H1 (cell line): ENCODE data around the gene DCK. TPM values are rescaled to one million over a fixed set of nuclear protein-coding genes. Genes with fewer than 3 reads are reported as not detected.

ENCODE experiments used
- CTCF ChIA-PET: fragments of 300-600 bp; sonication (Branson Sonifier 250); formaldehyde crosslinking; loops from one replicate; lab custom pipeline; 2021; ENCODE audit not compliant: partially characterized antibody; lab: Charles Lee
- POLR2A ChIA-PET: fragments of 300-600 bp; sonication (Branson Sonifier 250); formaldehyde crosslinking; loops from one replicate; lab custom pipeline; 2021; ENCODE audit warnings: inconsistent platforms; ENCODE audit not compliant: partially characterized antibody; lab: Charles Lee
- DNase-seq, 2 experiments: peaks; one replicate each; pipeline versions ENCODE4 v3.0.0 to v3.0.0-alpha.2; 2010 to 2022; ENCODE audit warnings: low spot score in 2 of 2, low read depth in 1 of 2, mixed read lengths in 1 of 2
- FAIRE-seq: peaks from 2 replicates; lab custom pipeline; 2011; peaks lifted over from hg19 to GRCh38; lab: Jason Lieb, UNC
- H2AFZ ChIP-seq: 2 replicates; pipeline ENCODE4 v1.8.1; 2012; ENCODE audit warnings: low read length, inconsistent platforms
- H2AK5ac ChIP-seq: 2 replicates; pipeline ENCODE4 v1.6.1; 2013; ENCODE audit warnings: low read depth, low read length
- H2BK120ac ChIP-seq: replicated peaks from 2 replicates; pipeline ENCODE3; 2013; ENCODE audit warnings: low read depth, low read length, inconsistent platforms
- H2BK12ac ChIP-seq: 2 replicates; pipeline ENCODE4 v1.6.1; 2013; ENCODE audit warnings: low read depth, low read length
- H2BK15ac ChIP-seq: 2 replicates; pipeline ENCODE4 v1.6.1; 2013; ENCODE audit warnings: low read length
- H2BK20ac ChIP-seq: 2 replicates; pipeline ENCODE4 v1.6.1; 2013; ENCODE audit warnings: low read length
- H2BK5ac ChIP-seq: 2 replicates; pipeline ENCODE4 v1.6.1; 2013; ENCODE audit warnings: low read depth, low read length
- H3K14ac ChIP-seq: 2 replicates; pipeline ENCODE4 v1.6.1; 2013; ENCODE audit warnings: inconsistent platforms; ENCODE audit not compliant: insufficient read length
- H3K18ac ChIP-seq: 2 replicates; pipeline ENCODE4 v1.6.1; 2013; ENCODE audit warnings: low read length; ENCODE audit errors: extremely low read depth
- H3K23ac ChIP-seq: 2 replicates; pipeline ENCODE4 v1.6.1; 2013; ENCODE audit warnings: inconsistent platforms; ENCODE audit not compliant: insufficient read length
- H3K23me2 ChIP-seq: 2 replicates; pipeline ENCODE4 v1.6.1; 2013; ENCODE audit warnings: low read depth, low read length
- H3K27ac ChIP-seq: 2 replicates; pipeline ENCODE4 v1.6.1; 2011; ENCODE audit warnings: low read depth, low read length, inconsistent platforms
- H3K27me3 ChIP-seq, 4 experiments: replicated peaks in 1 of 4; 1 replicate in 1 of 4; 2 replicates in 3 of 4; pipeline versions ENCODE4 v1.6.1 to v1.8.1; 2011 to 2013; ENCODE audit warnings: low read length in 3 of 4, mild to moderate bottlenecking in 3 of 4, inconsistent platforms in 2 of 4, mixed read lengths in 2 of 4, moderate library complexity in 1 of 4; ENCODE audit not compliant: control insufficient read depth in 3 of 4, insufficient read depth in 3 of 4; ENCODE audit errors: extremely low read depth in 1 of 4
- H3K36me3 ChIP-seq, 4 experiments: 2 replicates each; pipeline versions ENCODE4 v1.6.1 to v1.8.1; 2011 to 2013; ENCODE audit warnings: mild to moderate bottlenecking in 4 of 4, low read length in 3 of 4, moderate library complexity in 2 of 4, control low read depth in 1 of 4, inconsistent platforms in 1 of 4; ENCODE audit not compliant: insufficient read depth in 4 of 4, control insufficient read depth in 2 of 4
- H3K4ac ChIP-seq: replicated peaks from 2 replicates; pipeline ENCODE3; 2013; ENCODE audit warnings: low read length, low read depth, mixed read lengths, inconsistent platforms; ENCODE audit not compliant: insufficient read length
- H3K4me1 ChIP-seq, 4 experiments: replicated peaks in 1 of 4; 1 replicate in 1 of 4; 2 replicates in 3 of 4; pipeline versions ENCODE4 v1.6.1 to v1.8.1; 2011 to 2013; ENCODE audit warnings: low read length in 3 of 4, inconsistent platforms in 2 of 4, mixed read lengths in 1 of 4; ENCODE audit not compliant: insufficient read depth in 4 of 4, control insufficient read depth in 3 of 4
- H3K4me2 ChIP-seq, 2 experiments: 2 replicates each; pipeline versions ENCODE4 v1.6.1 to v1.8.1; 2011 to 2013; ENCODE audit warnings: low read depth in 2 of 2, low read length in 2 of 2, control low read depth in 1 of 2, inconsistent platforms in 1 of 2, mild to moderate bottlenecking in 1 of 2; ENCODE audit not compliant: insufficient read depth in 1 of 2
- H3K4me3 ChIP-seq, 4 experiments: fragments of 200-600, 300-600 bp in 1 of 4; sonication (generic), shearing (Covaris generic), sonication (Bioruptor Twin) in 1 of 4; 2 replicates each; pipeline versions ENCODE4 v1.5.1 to v1.8.1; 2011 to 2016; ENCODE audit warnings: low read length in 4 of 4, low read depth in 3 of 4, control low read depth in 2 of 4, inconsistent platforms in 2 of 4, mild to moderate bottlenecking in 2 of 4, mixed read lengths in 1 of 4, moderate library complexity in 1 of 4; ENCODE audit not compliant: insufficient read depth in 2 of 4; ENCODE audit errors: extremely low read depth in 1 of 4
- H3K56ac ChIP-seq: replicated peaks from 2 replicates; pipeline ENCODE3; 2013; ENCODE audit warnings: low read depth, mild to moderate bottlenecking, mixed read lengths, low read length, inconsistent platforms; ENCODE audit not compliant: insufficient read length
- H3K79me1 ChIP-seq: 2 replicates; pipeline ENCODE4 v1.6.1; 2013; ENCODE audit warnings: low read depth, low read length, control low read depth
- H3K79me2 ChIP-seq, 2 experiments: 2 replicates each; pipeline versions ENCODE4 v1.6.1 to v1.8.1; 2012 to 2013; ENCODE audit warnings: low read length in 2 of 2, mild to moderate bottlenecking in 2 of 2, inconsistent platforms in 1 of 2; ENCODE audit not compliant: insufficient read depth in 2 of 2, control insufficient read depth in 1 of 2
- H3K9ac ChIP-seq, 4 experiments: replicated peaks in 1 of 4; 1 replicate in 1 of 4; 2 replicates in 3 of 4; pipeline versions ENCODE4 v1.6.1 to v1.8.1; 2011 to 2013; ENCODE audit warnings: low read depth in 3 of 4, low read length in 3 of 4, control low read depth in 2 of 4, mild to moderate bottlenecking in 2 of 4, moderate library complexity in 2 of 4, inconsistent platforms in 1 of 4; ENCODE audit errors: extremely low read depth in 1 of 4
- H3K9me3 ChIP-seq, 2 experiments: 2 replicates each; pipeline versions ENCODE4 v1.6.1 to v1.8.1; 2012 to 2013; ENCODE audit warnings: mild to moderate bottlenecking in 2 of 2, moderate library complexity in 2 of 2, control low read depth in 1 of 2, inconsistent platforms in 1 of 2, low read depth in 1 of 2, low read length in 1 of 2, mixed read lengths in 1 of 2; ENCODE audit not compliant: insufficient read depth in 2 of 2
- H4K20me1 ChIP-seq, 2 experiments: replicated peaks in 1 of 2; 2 replicates each; pipeline versions ENCODE3 to v1.8.1; 2011 to 2013; ENCODE audit warnings: inconsistent platforms in 2 of 2, low read length in 2 of 2, mild to moderate bottlenecking in 1 of 2; ENCODE audit not compliant: insufficient read depth in 2 of 2, control insufficient read depth in 1 of 2
- H4K5ac ChIP-seq: 2 replicates; pipeline ENCODE4 v1.6.1; 2013; ENCODE audit warnings: low read length, low read depth, mixed read lengths, inconsistent platforms; ENCODE audit not compliant: insufficient read length
- H4K8ac ChIP-seq: 2 replicates; pipeline ENCODE4 v1.8.0; 2013; ENCODE audit warnings: mild to moderate bottlenecking, moderate library complexity, low read length, inconsistent platforms; ENCODE audit not compliant: insufficient read depth; ENCODE audit errors: extremely low read depth
- H4K91ac ChIP-seq: replicated peaks from 2 replicates; pipeline ENCODE3; 2013; ENCODE audit warnings: low read length, mixed read lengths, inconsistent platforms; ENCODE audit not compliant: insufficient read length
- CBX8 ChIP-seq: fragments of 300-800, 300-1000 bp; sonication (generic); IDR thresholded peaks from 2 replicates; pipeline ENCODE4 v1.7.1; 2016; ENCODE audit warnings: low read depth, low read length, borderline replicate concordance
- WGBS, 2 experiments: shearing (Covaris generic) in 1 of 2; methylation state at CpG; one replicate each; pipeline versions ENCODE4 v1.1.6 to v1.1.7; 2013 to 2015; ENCODE audit warnings: low lambda C conversion rate in 2 of 2, mixed read lengths in 2 of 2, inconsistent platforms in 1 of 2, low coverage in 1 of 2, missing lambda C conversion rate in 1 of 2; ENCODE audit not compliant: insufficient replicate concordance in 2 of 2, insufficient coverage in 1 of 2, insufficient read length in 1 of 2; ENCODE audit errors: extremely low coverage in 1 of 2, missing lambda C conversion rate in 1 of 2; 5-methylcytosine and 5-hydroxymethylcytosine counted together
- polyA plus RNA-seq, 7 experiments: library from polyadenylated mRNA; depleted of rRNA in 3 of 7; stranded (reverse) in 5 of 7; unstranded in 2 of 7; fragments of >200 nt in 5 of 7; fragments of 200-250 nt in 2 of 7; gene quantifications; 1 replicate in 5 of 7; 2 replicates in 1 of 7; 4 replicates in 1 of 7; pipeline versions ENCODE4 v1.2.1 to v1.2.3, GENCODE V29; 2011 to 2013; ENCODE audit warnings: missing spikeins in 2 of 7, mixed read lengths in 2 of 7
- total RNA-seq: library from RNA; stranded (reverse); fragmentation: NEBNext Ultra II Directional; extraction: Animal tissue kit (Norgen Biotek cat#: 25700); gene quantifications from 2 replicates; pipeline ENCODE4 v1.2.1, GENCODE V29; 2021
- TF ChIP-seq, protein P1 (sequence below): IDR thresholded peaks from 2 replicates; pipeline ENCODE4 v1.6.1; 2011; ENCODE audit warnings: low read length, improper control_type of control experiment

The DCK gene
- total and polyA plus RNA-seq, 2 of the 8 experiments (the other 6 are each of a cell fraction or from before 2014, with no cell fraction given), result 4.8 to 18.1 TPM

DNA sequence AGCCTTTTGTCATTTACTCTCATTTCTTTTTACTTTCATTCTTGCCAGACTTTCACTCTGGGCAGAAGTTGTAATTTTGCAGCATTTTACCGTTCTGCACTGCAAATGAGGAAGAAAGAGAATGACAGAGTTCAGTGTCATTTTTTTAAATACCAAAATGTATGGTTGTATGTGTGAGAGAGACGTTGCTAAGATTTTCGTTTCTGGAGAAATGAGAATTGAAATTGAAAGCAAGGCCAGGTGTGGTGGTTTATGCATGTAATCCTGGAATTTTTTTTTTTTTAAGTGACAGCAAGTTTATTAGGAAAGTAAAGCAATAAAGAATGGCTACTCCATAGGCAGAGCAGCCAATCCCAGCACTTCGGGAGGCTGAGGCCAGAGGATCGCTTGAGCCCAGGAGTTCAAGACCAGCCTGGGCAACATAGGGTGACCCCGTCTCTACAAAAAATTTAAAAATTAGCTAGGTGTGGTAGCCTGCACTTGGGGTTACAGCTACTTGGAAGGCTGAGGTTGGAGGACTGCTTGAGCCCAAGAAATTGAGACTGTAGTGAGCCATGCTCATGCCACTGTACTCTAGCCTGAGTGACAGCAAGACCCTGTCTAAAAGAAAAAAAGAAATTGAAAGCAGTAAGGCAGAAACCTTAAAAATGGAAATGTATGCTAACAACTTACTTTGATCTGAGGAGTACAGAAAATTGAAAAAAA is 12.9 kb downstream of the DCK start:
- Histone ChIP-seq H3K14ac (no peak overlapping the region), H3K56ac (no peak overlapping the region), H2BK5ac (no peak overlapping the region), H2BK12ac (no peak overlapping the region), H2AK5ac (no peak overlapping the region), H3K23ac (no peak overlapping the region), H2BK20ac (no peak overlapping the region), H3K18ac (no peak overlapping the region), H3K9ac (no peak overlapping the region), H4K8ac (no peak overlapping the region), H4K5ac (no peak overlapping the region), H3K27ac (no peak overlapping the region), H2BK15ac (no peak overlapping the region), H3K9me3 (no peaks in the 10 kb centered on the region), H3K4ac (no peak overlapping the region), H2BK120ac (no peak overlapping the region), H4K91ac (no peak overlapping the region), H3K79me2 (peaks cover 0 to 72% of the 10 kb centered on the region in 2 experiments; a peak in 3 of 4 replicates), H3K4me2 (no peak overlapping the region), H3K79me1 (no peaks in the 10 kb centered on the region; the same call in 1 of the 2 replicates), H3K4me1 (peaks cover 0 to 11% (median 7%) of the 10 kb centered on the region in 4 experiments; a peak in 6 of 7 replicates), H3K36me3 (no peaks in the 10 kb centered on the region; a peak in 2 of 8 replicates), H3K23me2 (no peaks in the 10 kb centered on the region), H4K20me1 (peaks cover 0 to 3% of the 10 kb centered on the region in 2 experiments), H3K4me3 (no peak overlapping the region), H2AFZ (no peak overlapping the region), H3K27me3 (no peaks in the 10 kb centered on the region)
- TF ChIP-seq CBX8, result no peak
- TF ChIP-seq, protein P1, sequence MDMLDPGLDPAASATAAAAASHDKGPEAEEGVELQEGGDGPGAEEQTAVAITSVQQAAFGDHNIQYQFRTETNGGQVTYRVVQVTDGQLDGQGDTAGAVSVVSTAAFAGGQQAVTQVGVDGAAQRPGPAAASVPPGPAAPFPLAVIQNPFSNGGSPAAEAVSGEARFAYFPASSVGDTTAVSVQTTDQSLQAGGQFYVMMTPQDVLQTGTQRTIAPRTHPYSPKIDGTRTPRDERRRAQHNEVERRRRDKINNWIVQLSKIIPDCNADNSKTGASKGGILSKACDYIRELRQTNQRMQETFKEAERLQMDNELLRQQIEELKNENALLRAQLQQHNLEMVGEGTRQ, result no peak
- DNase-seq (no peak), FAIRE-seq (no peak)
- POLR2A ChIA-PET, result interaction anchor here (1.3 to 4.9 kb wide), 2 partner anchors 11 to 13 kb away, joined by 4 to 22 read pairs; partner anchors contain the start of gene DCK
- 92% methylated on average over 6 of the region's 6 CpGs; no CpG with 5 or more reads in 1 of the 2 experiments for WGBS, 2 experiments
- CTCF ChIA-PET, result interaction anchor here (4.4 kb wide), 1 partner anchor 13 kb away, joined by 40 read pairs; the partner anchor contains the start of gene DCK
